Mucosa of gallbladder (tissue), 1 donor: Measurements from ENCODE around the gene IMP3. TPM values are rescaled to one million over a fixed set of nuclear protein-coding genes. Genes with fewer than 3 reads are reported as not detected.
"Not testable (repeated sequence)": the region's sequence is repeated elsewhere in the genome, so short reads cannot be mapped to it uniquely, and the experiment has no call there.

Experiments used
- DNase-seq: peaks from one replicate; pipeline ENCODE4 v3.0.0-alpha.2; 2020; ENCODE audit warnings: low spot score
- total RNA-seq: library from RNA; stranded (reverse); gene quantifications from one replicate; pipeline ENCODE4 v1.2.1, GENCODE V29; 2021
- donor health status: DM: no; HTN: no; CAD: no.

IMP3 gene
- total RNA-seq, 1 donor from 2014 or later: 66.3 TPM

DNA sequence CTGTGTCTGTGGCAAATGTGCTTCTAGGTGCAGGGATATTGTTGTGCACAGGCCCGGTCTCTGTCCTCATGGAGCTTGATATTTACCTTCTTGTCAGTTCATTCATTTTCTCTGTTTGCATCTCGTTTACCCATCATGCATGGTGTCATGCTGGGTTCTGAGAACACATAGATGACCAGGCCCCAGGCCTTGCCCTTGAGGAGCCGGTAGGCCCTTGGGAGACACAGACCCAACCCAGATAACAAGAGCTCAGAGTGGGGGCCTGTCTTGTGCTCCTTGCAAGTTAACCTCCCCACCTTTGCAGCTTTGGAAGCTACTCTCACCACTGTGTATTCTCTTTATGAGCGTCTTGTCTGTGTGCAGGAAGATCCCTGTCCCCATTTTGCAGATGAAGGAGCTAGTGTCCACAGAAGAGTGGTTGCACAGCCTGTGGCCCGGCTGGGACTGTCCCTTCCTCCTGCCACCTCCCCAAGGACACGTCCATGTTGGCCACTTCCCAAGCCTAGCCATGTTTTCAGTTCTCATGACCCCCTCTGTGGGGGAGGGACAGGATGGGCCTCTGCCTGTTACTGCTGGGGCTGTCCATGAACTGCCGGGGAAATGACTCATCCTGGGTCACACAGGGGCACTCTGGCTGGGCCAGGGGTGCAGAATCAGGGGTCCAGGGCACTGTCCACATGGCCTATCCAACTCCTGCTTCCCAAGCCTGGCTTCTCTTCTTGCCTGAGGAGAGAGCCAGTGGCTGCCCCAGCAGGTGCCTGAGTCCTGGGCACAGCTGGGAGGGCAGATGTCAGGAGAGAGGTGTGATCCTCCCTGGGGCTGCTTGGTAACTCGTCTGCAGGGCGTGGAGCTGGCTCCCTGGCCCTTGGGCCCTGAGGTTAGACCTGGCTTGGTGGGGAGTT, 11.1 kb upstream of the IMP3 start:
- no peak for DNase-seq

- DNase-seq: no peak
These were observed 9.8 kb upstream of the IMP3 start for GRCh38 chr15:75649848-75650247.

GRCh38 chr15:75649045-75649761, 9.2 kb upstream of the IMP3 start:
- no peak for DNase-seq

DNA sequence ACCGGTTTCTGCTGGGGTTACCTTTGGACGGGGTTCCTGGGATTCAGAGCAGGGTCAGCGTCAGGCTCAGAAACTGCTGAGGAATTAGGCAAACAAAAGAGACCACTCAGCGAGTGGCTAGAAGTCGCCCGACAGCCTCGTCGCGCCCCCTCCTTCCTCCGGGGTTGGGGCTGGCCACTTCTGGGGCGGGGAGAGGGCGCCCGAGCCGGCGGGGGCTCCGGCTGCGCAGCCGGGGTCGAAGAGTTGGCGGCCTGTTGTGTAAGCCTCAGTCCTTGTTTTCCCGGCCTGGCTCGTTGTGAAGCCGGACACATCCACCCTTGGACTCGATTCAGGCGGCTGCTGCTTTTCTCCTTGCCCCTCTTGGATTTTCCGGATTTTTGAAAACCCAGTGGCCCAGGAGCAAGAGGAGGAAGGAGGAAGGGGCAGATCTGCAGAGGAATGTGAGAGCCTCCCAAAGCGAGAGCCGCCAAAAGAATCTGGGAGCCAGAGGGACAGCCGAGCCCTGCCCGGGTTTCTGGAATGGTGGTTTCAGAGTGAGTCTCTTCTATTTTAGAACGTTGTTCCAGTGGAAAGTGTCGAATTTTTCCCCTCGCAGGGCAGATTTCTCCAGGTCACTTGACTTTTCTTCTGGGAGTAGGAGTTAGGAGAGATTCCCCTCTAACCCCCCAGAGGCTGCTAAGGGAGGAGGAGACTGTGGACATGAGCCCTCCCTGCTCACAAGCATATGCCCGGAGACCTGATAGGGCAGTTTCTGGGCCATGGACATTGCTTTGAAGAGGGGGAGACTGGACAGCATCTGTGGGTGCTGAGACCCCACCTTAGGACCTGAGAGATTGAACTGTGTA, 8.4 kb upstream of the IMP3 start:
- DNase-seq: no peak

- peak; percentile 80 for DNase-seq
These were observed 7.5 kb upstream of the IMP3 start, which contains the start of gene SNX33 for GRCh38 chr15:75647370-75648155. Gene SNX33 (plus strand): TSS chr15:75647912. CDS start chr15:75649103, 1,191 bp downstream.

DNA sequence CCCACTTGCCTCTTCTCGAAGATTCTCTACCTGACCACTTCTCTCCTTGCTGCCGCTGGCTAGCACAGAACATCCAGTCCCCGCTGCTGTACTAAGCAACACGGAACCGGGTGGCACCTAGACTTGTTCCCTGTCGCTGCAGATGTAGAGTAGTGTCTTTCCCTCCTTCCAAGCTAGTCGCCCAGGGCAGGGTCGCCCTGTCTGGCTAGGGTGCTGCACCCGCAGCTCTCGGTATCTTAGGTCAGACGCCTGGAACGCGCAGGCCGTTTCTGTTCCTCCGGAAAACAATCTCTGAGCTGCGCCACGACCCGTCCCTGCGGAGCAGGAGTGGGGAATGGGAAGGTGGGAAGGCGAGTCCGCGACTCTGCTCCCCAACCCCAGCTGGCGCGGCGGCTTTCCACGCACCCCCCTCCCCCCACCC, 6.9 kb upstream of the IMP3 start:
- no peak for DNase-seq

DNA sequence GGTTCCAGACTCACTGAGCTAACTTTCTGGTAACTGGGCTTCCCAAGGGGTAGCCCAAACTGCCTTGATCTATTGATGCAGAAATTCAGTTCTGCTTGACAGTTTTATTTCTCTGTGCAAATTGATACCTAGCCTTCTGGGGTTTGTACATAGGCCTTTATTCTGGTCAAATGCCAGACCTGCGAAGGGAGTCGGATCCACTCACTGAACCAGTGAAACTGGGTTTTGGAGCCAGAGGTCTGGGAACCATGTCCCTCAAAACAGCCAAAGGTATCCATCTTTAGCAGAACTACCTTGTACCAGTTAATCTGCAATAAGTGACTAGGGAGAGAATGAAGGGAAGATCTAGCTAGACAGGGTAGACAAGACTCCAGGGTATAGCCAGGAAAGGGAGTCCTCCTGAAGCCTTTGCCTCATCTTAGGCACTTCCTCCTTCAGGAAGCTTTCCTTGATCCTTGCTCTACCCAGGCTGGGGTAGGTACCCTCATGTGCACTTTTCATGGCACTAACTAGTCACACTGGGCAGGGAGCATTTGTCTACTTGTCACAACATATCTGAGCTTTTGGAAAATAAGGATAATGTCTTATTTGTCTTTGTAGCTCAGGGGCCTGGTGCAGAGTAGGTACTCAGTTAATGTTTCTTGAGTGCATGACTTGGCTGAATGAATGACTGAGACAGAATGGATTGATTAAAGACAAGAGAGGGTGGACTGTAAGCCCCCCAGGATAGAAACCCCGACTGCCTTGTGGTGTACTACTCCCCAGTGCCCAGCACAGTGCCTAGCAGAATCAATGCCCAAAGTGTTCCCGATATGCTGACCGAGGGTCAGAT, 6.3 kb upstream of the IMP3 start:
- DNase-seq: no peak

DNA sequence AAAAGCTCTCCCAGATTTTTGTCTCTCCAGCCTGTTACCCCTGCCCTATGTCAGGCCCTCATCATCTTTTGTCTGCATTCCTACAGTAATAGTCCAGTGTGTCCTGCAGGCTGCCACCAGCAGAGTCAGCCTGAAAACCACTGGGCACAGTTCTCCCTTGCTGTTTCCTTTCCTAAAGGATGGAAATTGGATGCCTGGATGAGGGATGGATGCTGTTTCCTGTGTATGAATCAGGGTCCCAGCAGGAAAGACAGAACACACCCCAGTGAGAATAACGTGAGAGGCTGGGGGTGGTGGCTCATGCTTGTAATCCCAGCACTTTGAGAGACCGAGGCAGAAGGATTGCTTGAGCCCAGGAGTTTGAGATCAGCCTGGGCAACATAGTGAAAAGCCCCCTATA, 4.4 kb upstream of the IMP3 start:
- no peak for DNase-seq

DNA sequence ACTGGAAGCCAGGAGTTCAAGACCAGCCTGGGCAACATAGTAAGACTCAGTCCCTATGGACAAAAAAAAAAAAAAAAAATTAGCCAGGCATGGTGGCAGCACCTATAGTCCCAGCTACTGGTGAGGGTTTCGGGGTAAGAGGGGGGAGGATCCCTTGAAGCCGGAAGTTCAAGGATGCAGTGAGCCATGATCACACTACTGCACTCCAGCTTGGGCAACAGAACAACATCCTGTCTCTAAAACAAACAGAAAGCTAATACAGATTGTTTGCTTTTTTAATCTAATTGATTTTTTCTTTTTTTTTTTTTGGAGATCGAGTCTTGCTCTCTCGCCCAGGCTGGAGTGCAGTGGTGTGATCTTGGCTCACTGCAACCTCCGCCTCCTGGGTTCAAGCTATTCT, 1.6 kb upstream of the IMP3 start:
- no peak for DNase-seq

DNA sequence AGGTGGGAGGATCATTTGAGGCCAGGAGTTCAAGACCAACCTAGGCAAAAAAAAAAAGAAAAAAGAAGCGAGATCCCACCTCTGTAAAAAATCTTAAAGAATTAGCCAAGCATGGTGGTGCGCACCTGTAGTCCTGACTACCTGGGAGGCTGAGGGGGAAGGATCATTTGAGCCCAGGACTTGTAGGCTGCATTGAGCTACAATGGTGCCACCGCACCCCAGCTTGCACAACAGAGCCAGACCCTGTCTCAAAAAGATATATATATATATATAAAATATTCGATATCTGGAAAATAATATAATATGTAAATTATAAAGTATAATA, 1.1 kb upstream of the IMP3 start:
- no peak for DNase-seq

GRCh38 chr15:75640483-75641178, 607 bp upstream of the IMP3 start:
- DNase-seq: no peak

DNA sequence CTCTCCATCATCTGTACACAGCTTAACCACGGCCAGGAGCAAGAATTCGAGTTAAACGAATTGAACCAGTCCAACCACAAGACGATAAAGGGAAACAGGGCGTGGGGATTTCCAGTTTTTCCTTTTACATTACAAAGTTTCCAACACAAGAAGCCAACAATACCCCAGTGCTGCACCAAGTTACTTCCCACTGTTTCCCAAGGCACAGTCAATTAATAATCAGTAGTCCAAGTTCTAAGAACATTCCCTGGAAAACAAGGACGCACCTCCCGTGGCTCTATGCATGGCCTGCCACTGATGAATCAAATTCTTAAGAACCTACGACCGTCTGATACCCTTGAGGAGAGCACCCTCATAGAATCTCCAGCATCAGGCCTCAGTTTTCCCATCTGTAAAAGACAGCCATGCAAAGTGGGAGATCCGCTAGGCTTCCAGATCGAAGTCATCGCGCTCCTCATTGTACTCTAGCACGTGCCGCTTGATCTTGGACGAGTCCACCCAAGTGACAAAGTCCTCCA, 774 bp downstream of the IMP3 start:
- no peak for DNase-seq

GRCh38 chr15:75637245-75638009, 2.6 kb downstream of the IMP3 start:
- no peak for DNase-seq

- no peak for DNase-seq
These were observed 4.0 kb downstream of the IMP3 start for GRCh38 chr15:75636026-75636425.

GRCh38 chr15:75633922-75634321, 6.1 kb downstream of the IMP3 start:
- DNase-seq: not testable (repeated sequence)

GRCh38 chr15:75631935-75632334, 8.1 kb downstream of the IMP3 start:
- DNase-seq: no peak

DNA sequence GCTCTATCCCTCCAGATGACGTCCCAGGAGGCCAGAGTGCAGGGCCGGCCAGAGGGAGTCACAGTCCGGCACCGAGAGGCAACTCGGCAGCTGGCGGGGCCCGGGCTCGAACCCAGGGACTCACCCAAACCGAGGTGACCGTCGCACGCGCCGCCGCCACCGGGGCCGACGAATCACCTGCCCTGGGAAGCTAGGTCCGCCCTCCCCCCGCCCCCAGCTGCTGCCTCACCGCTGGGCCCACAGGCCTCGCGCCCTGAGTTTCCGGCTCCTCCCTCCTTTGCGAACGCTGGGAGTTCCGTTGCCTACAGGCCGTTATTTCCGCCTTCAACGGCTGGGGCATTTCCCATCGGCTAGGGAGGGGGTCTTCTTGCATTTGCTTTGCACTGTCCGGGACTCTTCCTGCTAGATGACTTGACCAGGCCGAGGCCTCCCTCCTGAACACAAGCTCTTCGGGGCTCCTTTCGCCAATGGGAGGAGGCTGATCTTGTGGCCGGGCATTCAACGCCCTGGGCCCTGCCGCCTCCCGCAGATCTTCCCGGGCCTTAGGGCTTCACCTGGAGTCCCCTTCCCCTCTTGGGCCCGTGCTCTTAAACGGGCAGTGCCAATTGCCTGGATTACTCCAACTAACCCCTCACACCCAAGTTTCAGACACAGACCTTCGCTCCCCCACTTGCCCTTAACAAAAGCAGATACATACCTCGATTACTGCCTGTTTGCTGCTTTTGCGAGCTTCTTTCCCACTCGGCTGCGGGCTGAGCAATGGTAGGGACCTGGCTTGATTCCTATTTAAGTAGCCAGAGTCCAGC, 14.3 kb downstream of the IMP3 start, which contains the start of gene SNUPN:
Gene SNUPN (minus strand): TSS at position 184 of the 806 bp plus-strand sequence. CDS start 4,674 bp downstream, outside the sequence.
- peak; percentile 94 for DNase-seq

- DNase-seq: no peak
These were observed 17.5 kb downstream of the IMP3 start for GRCh38 chr15:75622505-75622904.
